PFSK-1 (cell line): ENCODE measurements around the gene SLC39A11.

Source experiments
- FOXP2 ChIP-seq: optimal IDR thresholded peaks from 2 replicates; pipeline ENCODE3; 2011; ENCODE audit warnings: borderline replicate concordance, control low read depth, inconsistent platforms; ENCODE audit not compliant: insufficient read depth; ENCODE audit errors: extremely low read length, extremely low read depth
- POLR2AphosphoS5 ChIP-seq: IDR thresholded peaks from 2 replicates; pipeline ENCODE4 v1.6.1; 2012; ENCODE audit warnings: low read depth, mild to moderate bottlenecking, control low read depth, low read length, moderate library complexity
- SIN3A ChIP-seq: IDR thresholded peaks from 2 replicates; pipeline ENCODE4 v1.6.1; 2012; ENCODE audit warnings: mild to moderate bottlenecking, low read length, moderate library complexity, borderline replicate concordance; ENCODE audit not compliant: insufficient read depth
- TAF1 ChIP-seq: IDR thresholded peaks from 2 replicates; pipeline ENCODE4 v1.6.1; 2012; ENCODE audit warnings: low read length, control low read depth, borderline replicate concordance; ENCODE audit not compliant: insufficient read depth
- TF ChIP-seq, protein P1 (sequence below), 2 experiments: IDR thresholded peaks; 2 replicates each; pipeline versions ENCODE4 v1.6.1 to v1.8.0; 2011 to 2012; ENCODE audit warnings: low read depth in 2 of 2, low read length in 2 of 2, control low read depth in 1 of 2, inconsistent platforms in 1 of 2, mild to moderate bottlenecking in 1 of 2, moderate library complexity in 1 of 2; ENCODE audit not compliant: insufficient read depth in 1 of 2

SLC39A11 gene

DNA sequence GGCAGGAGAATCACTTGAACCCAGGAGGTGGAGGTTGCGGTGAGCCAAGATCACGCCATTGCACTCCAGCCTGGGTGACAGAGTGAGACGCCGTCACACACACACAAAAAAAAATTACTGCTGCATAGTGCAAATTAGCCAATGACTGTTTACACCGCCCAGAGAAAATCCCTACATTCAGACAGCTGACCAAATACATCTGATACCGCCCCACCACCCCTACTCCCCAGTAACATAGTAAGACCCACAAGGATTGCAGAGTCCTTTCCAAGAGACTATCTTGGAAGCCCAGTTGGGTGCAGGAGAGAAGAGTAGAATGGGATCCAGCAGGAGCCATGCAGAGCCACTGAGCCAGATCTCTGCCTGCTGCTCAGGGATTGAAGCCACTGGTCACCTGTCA, 63.5 kb downstream of the SLC39A11 start:
- TF ChIP-seq TAF1, result no peak
- no peak for TF ChIP-seq SIN3A

DNA sequence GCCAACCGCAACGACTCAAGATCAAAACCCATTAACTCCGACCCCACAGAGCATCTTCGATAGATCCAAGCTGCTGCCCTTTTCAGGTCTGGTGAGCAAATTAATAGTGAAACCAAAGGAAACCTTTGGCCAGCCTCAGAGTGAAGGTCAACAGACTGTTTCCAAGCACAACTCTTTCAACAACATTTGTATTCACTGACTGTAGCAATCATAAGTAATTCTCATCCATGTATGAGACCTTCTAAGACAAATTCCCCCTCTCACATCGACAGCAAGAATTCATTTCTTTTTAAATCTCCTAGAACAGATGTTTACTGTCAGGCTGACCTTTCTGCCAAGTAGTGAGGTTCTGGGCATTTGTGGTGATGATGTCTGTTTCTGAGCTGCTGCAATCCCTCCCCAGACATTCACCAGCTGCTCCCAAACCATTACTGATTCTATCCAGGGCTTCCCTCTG, 64.2 kb downstream of the SLC39A11 start:
- no peak for TF ChIP-seq TAF1
- no peak for TF ChIP-seq SIN3A
- TF ChIP-seq, protein P1, sequence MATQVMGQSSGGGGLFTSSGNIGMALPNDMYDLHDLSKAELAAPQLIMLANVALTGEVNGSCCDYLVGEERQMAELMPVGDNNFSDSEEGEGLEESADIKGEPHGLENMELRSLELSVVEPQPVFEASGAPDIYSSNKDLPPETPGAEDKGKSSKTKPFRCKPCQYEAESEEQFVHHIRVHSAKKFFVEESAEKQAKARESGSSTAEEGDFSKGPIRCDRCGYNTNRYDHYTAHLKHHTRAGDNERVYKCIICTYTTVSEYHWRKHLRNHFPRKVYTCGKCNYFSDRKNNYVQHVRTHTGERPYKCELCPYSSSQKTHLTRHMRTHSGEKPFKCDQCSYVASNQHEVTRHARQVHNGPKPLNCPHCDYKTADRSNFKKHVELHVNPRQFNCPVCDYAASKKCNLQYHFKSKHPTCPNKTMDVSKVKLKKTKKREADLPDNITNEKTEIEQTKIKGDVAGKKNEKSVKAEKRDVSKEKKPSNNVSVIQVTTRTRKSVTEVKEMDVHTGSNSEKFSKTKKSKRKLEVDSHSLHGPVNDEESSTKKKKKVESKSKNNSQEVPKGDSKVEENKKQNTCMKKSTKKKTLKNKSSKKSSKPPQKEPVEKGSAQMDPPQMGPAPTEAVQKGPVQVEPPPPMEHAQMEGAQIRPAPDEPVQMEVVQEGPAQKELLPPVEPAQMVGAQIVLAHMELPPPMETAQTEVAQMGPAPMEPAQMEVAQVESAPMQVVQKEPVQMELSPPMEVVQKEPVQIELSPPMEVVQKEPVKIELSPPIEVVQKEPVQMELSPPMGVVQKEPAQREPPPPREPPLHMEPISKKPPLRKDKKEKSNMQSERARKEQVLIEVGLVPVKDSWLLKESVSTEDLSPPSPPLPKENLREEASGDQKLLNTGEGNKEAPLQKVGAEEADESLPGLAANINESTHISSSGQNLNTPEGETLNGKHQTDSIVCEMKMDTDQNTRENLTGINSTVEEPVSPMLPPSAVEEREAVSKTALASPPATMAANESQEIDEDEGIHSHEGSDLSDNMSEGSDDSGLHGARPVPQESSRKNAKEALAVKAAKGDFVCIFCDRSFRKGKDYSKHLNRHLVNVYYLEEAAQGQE (IDR thresholded peaks at IDR 0.05; ENCODE audit: insufficient read depth in 1 of 2, low read depth in 2 of 2, low read length in 2 of 2), result no peak
- TF ChIP-seq FOXP2, result no peak
- TF ChIP-seq POLR2AphosphoS5, result no peak

DNA sequence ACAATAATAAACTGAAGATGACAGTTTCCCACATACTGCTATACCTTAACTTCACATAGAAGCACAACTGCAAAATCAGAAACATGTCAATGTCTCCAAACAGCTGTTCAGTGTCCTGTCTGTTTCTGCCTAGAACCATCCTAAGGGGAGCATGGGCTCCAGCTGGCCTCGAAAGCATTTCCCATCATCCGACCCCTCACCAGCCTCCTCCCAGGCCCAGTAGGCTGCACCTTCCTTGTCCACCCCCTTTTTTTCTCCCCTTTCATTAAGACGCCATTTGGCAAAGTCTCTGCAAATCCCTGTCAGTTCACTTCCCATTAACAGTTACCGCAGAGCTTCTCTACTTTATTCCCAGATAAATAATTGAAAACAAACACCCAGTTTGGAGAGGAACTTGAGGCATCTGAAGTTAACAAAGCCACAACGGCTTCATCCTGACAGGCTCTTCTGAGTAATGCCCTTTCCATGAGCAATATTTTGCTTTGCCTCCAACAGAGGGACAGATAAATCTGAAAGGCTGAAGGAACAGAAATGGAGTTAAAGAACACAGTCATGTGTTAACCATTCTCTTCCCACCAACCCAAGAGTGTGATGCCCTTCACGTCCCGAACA, 65.3 kb downstream of the SLC39A11 start:
- TF ChIP-seq FOXP2 (no peak), TAF1 (no peak)

DNA sequence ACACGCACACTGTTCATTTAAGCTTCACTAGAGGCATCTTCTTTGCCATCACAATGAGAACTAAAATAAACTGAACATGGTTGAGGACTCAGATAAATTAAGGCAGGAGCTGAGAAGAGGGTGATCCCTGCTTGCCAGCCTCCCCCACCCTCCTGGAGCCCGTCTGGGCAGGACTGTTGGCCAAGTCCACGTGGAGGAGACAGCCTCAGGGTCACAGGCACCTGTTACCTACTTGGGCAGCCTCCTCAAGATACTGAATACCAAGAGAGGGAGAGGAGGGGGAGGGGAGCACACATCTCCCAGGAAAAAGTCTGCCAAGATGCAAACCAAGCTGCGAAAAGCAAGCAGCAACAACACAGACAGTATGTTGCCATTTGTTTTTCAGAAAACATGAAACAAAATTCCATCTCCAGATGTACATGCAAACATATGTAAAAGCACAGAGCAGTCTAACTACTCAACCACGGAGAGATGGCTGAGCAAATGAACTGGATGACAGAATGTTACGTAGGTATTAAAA, 67.4 kb downstream of the SLC39A11 start:
- TF ChIP-seq TAF1 (no peak), SIN3A (no peak), FOXP2 (no peak), POLR2AphosphoS5 (no peak)
- TF ChIP-seq, protein P1 (IDR thresholded peaks at IDR 0.05; ENCODE audit: insufficient read depth in 1 of 2, low read depth in 2 of 2, low read length in 2 of 2), result no peak

DNA sequence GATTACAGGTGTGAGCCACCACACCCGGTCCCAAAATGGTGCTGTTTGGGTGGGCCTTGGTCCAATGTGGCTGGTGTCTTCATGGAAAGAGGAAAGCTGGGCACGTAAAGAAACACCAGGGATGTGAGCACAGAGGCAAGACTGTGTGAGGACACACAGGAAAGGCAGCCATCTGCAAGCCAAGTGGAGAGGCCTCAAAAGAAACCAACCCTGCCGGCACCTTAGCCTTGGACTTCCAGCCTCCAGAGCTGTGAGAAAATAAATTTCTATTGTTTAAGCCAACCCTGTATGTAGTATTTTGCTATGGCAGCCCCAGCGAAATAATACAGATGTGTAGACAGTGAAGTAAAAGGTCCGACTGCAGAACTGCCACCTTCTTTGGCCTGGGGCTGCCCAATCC, 68.7 kb downstream of the SLC39A11 start:
- TF ChIP-seq TAF1, result no peak
- TF ChIP-seq SIN3A, result no peak
- no peak for TF ChIP-seq FOXP2
- no peak for TF ChIP-seq POLR2AphosphoS5
- TF ChIP-seq, protein P1 (IDR thresholded peaks at IDR 0.05; ENCODE audit: insufficient read depth in 1 of 2, low read depth in 2 of 2, low read length in 2 of 2), result no peak

DNA sequence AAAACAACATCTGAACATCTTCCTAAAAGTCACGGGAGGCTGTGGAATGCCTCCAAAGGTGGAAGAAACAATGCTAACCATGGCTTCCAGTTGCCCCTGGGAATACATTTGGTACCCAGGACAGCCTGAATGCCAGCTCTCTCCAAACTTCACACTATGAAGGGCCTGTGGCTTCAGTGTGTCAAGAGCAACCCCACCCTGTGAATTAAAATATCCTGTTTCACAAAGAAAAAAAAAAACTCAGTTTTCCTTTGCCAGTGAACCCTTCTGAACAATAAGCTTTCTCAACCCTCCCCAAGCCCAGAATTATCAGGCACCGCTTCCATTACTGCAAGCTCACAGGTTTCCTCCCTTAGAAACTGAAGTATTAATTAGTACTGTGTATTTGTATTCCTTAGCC, 69.8 kb downstream of the SLC39A11 start:
- TF ChIP-seq, protein P1 (IDR thresholded peaks at IDR 0.05; ENCODE audit: insufficient read depth in 1 of 2, low read depth in 2 of 2, low read length in 2 of 2), result no peak
- TF ChIP-seq SIN3A, result no peak
- TF ChIP-seq POLR2AphosphoS5, result no peak
- TF ChIP-seq TAF1, result no peak
- no peak for TF ChIP-seq FOXP2
